Aortic smooth muscle cell (primary cell): ENCODE measurements around the gene PPP4R2. TPM values are rescaled to one million over a fixed set of nuclear protein-coding genes. Genes with fewer than 3 reads are reported as not detected.

ENCODE experiments used
- total RNA-seq: library from RNA; depleted of rRNA; stranded (reverse); fragments of >200 nt; gene quantifications from 2 replicates; pipeline ENCODE4 v1.2.3, GENCODE V29; 2014

The PPP4R2 gene
- 65.4 and 66.8 TPM in 2 replicates for total RNA-seq

GRCh38 chr3:72996473-72997333 is at the start of gene PPP4R2:
PPP4R2 (plus strand) TSS chr3:72996811; CDS start chr3:72997038, 227 bp downstream.

GRCh38 chr3:73061416-73061815 is 64.8 kb downstream of the PPP4R2 start, which contains the start of gene EBLN2:
EBLN2 (plus strand) TSS chr3:73061659; CDS start chr3:73062082, 423 bp downstream.

Other genes starting within 250 kb of the PPP4R2 start
- 12.2 and 13.6 TPM in 2 replicates for gene SHQ1, start 148.4 kb upstream of the PPP4R2 start, total RNA-seq
- 2.6 and 4.4 TPM in 2 replicates for gene GXYLT2, start 108.8 kb upstream of the PPP4R2 start, total RNA-seq
- gene EBLN2, start 64.8 kb downstream of the PPP4R2 start, total RNA-seq = 3.5 and 3.6 TPM in 2 replicates